DOHH2 (cell line): ENCODE data around the gene B4GALNT3.

Experiments
- H3F3A ChIP-seq: fragments of 200-600 bp; sonication (generic), shearing (Covaris generic); 2 replicates; pipeline ENCODE4 v1.6.0; 2016; ENCODE audit warnings: antibody characterized with exemption, mild to moderate bottlenecking; ENCODE audit not compliant: control insufficient read depth, insufficient read depth
- H3K27ac ChIP-seq: fragments of 200-600 bp; sonication (generic); 2 replicates; pipeline ENCODE4 v1.5.1; 2014; ENCODE audit warnings: low read depth, mild to moderate bottlenecking, low read length, moderate library complexity
- H3K27me3 ChIP-seq: fragments of 200-600 bp; sonication (generic); 2 replicates; pipeline ENCODE4 v1.6.1; 2014; ENCODE audit warnings: mild to moderate bottlenecking, low read length, mixed read lengths; ENCODE audit not compliant: control insufficient read depth
- H3K36me3 ChIP-seq: fragments of 200-600 bp; sonication (generic); 2 replicates; pipeline ENCODE4 v1.6.1; 2014; ENCODE audit warnings: mild to moderate bottlenecking, low read length, moderate library complexity, mixed read lengths; ENCODE audit not compliant: control insufficient read depth
- H3K4me1 ChIP-seq: fragments of 200-600 bp; sonication (generic); 2 replicates; pipeline ENCODE4 v1.6.1; 2014; ENCODE audit warnings: mild to moderate bottlenecking, low read length, mixed read lengths; ENCODE audit not compliant: control insufficient read depth
- H3K4me2 ChIP-seq: fragments of 200-600 bp; sonication (generic); 2 replicates; pipeline ENCODE4 v1.6.0; 2014; ENCODE audit warnings: mild to moderate bottlenecking, low read length, moderate library complexity
- H3K4me3 ChIP-seq: fragments of 200-600 bp; sonication (generic); 2 replicates; pipeline ENCODE4 v1.5.1; 2014; ENCODE audit warnings: mild to moderate bottlenecking, low read length, mixed read lengths
- H3K79me2 ChIP-seq: fragments of 200-600 bp; sonication (generic); 2 replicates; pipeline ENCODE4 v1.6.1; 2014; ENCODE audit warnings: mild to moderate bottlenecking, low read length, mixed read lengths; ENCODE audit not compliant: control insufficient read depth
- H3K9me2 ChIP-seq: fragments of 200-600 bp; sonication (generic); replicated peaks from 2 replicates; pipeline ENCODE4 v1.6.1; 2014; ENCODE audit warnings: mild to moderate bottlenecking, low read length, mixed read lengths; ENCODE audit not compliant: control insufficient read depth
- H3K9me3 ChIP-seq: fragments of 200-600 bp; sonication (generic); 2 replicates; pipeline ENCODE4 v1.6.1; 2014; ENCODE audit warnings: antibody characterized with exemption, low read length, mixed read lengths; ENCODE audit not compliant: control insufficient read depth, insufficient read depth
- H4K20me1 ChIP-seq: fragments of 200-600 bp; sonication (generic); 2 replicates; pipeline ENCODE4 v1.6.0; 2014; ENCODE audit warnings: low read depth, mild to moderate bottlenecking, antibody characterized with exemption, low read length, moderate library complexity; ENCODE audit not compliant: control insufficient read depth, insufficient read depth
- EZH2phosphoT487 ChIP-seq: fragments of 200-600 bp; sonication (generic); IDR thresholded peaks from 2 replicates; pipeline ENCODE4 v1.6.1; 2017; ENCODE audit warnings: borderline replicate concordance, mild to moderate bottlenecking, antibody characterized with exemption, low read length, moderate library complexity, mixed read lengths
- TF ChIP-seq, protein P1 (sequence below): fragments of 200-600 bp; sonication (generic); IDR thresholded peaks from one replicate; pipeline ENCODE4 v1.5.1; 2014; ENCODE audit warnings: antibody characterized with exemption, mild to moderate bottlenecking, low read depth, low read length; ENCODE audit not compliant: poor library complexity, severe bottlenecking

The B4GALNT3 gene

GRCh38 chr12:612886-613285, 153.1 kb downstream of the B4GALNT3 start:
- H3K4me3 ChIP-seq, result no peak overlapping the region
- no peak overlapping the region for H3K27ac ChIP-seq
- H3K4me1 ChIP-seq, result peaks cover 26% of the 10 kb centered on the region
- H4K20me1 ChIP-seq, result no peaks in the 10 kb centered on the region
- H3K9me3 ChIP-seq, result no peaks in the 10 kb centered on the region
- TF ChIP-seq EZH2phosphoT487, result no peak
- TF ChIP-seq, protein P1, sequence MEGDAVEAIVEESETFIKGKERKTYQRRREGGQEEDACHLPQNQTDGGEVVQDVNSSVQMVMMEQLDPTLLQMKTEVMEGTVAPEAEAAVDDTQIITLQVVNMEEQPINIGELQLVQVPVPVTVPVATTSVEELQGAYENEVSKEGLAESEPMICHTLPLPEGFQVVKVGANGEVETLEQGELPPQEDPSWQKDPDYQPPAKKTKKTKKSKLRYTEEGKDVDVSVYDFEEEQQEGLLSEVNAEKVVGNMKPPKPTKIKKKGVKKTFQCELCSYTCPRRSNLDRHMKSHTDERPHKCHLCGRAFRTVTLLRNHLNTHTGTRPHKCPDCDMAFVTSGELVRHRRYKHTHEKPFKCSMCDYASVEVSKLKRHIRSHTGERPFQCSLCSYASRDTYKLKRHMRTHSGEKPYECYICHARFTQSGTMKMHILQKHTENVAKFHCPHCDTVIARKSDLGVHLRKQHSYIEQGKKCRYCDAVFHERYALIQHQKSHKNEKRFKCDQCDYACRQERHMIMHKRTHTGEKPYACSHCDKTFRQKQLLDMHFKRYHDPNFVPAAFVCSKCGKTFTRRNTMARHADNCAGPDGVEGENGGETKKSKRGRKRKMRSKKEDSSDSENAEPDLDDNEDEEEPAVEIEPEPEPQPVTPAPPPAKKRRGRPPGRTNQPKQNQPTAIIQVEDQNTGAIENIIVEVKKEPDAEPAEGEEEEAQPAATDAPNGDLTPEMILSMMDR, result no peak
- no peaks in the 10 kb centered on the region for H3K79me2 ChIP-seq
- H3F3A ChIP-seq, result no peaks in the 10 kb centered on the region
- H3K9me2 ChIP-seq, result no peaks in the 10 kb centered on the region
- no peak overlapping the region for H3K4me2 ChIP-seq
- no peaks in the 10 kb centered on the region for H3K27me3 ChIP-seq
- no peaks in the 10 kb centered on the region for H3K36me3 ChIP-seq
